Cardiac muscle cell (in vitro differentiated cells and primary cell): ENCODE results near the gene CCDC188. TPM values are rescaled to one million over a fixed set of nuclear protein-coding genes. Genes with fewer than 3 reads are reported as not detected.

Source experiments
- DNase-seq, 2 donors: peaks; one replicate each; pipeline versions ENCODE4 v3.0.0 to v3.0.0-alpha.2; 2010 to 2017; ENCODE audit warnings: low read depth in 1 of 2, low spot score in 1 of 2
- H3K27ac ChIP-seq: fragments of 200-600 bp; sonication (generic); 2 replicates; pipeline ENCODE4 v1.5.1; 2016
- H3K27me3 ChIP-seq: fragments of 200-600 bp; sonication (generic); 2 replicates; pipeline ENCODE4 v1.6.0; 2016; ENCODE audit warnings: control low read depth
- H3K36me3 ChIP-seq: fragments of 200-600 bp; sonication (generic); 2 replicates; pipeline ENCODE4 v1.5.1; 2016; ENCODE audit warnings: control low read depth
- H3K4me1 ChIP-seq: fragments of 200-600 bp; sonication (generic); 2 replicates; pipeline ENCODE4 v1.8.1; 2017; ENCODE audit warnings: low read depth, mild to moderate bottlenecking, mixed run types
- H3K4me3 ChIP-seq: fragments of 200-600 bp; sonication (generic); 2 replicates; pipeline ENCODE4 v1.5.1; 2016; ENCODE audit warnings: mild to moderate bottlenecking
- H3K9me3 ChIP-seq: fragments of 200-600 bp; sonication (generic); 2 replicates; pipeline ENCODE4 v1.5.1; 2017; ENCODE audit warnings: low read depth, mild to moderate bottlenecking, control low read depth
- polyA plus RNA-seq: library from polyadenylated mRNA; unstranded; fragments of >200 nt; fragmentation: Nextera tagmentation; extraction: Ambion mirVana; gene quantifications from 2 replicates; pipeline ENCODE4 v1.2.1, GENCODE V29; 2016
- total RNA-seq: library from RNA; depleted of rRNA; stranded (reverse); fragments of >200 nt; gene quantifications from 2 replicates; pipeline ENCODE4 v1.2.3, GENCODE V29; 2016
- TF ChIP-seq, protein P1 (sequence below): IDR thresholded peaks from 2 replicates; pipeline ENCODE4 v1.5.1; 2012; ENCODE audit warnings: low read depth, mild to moderate bottlenecking, low read length

CCDC188 gene
- total and polyA plus RNA-seq, 2 experiments from 2014 or later = not detected

DNA sequence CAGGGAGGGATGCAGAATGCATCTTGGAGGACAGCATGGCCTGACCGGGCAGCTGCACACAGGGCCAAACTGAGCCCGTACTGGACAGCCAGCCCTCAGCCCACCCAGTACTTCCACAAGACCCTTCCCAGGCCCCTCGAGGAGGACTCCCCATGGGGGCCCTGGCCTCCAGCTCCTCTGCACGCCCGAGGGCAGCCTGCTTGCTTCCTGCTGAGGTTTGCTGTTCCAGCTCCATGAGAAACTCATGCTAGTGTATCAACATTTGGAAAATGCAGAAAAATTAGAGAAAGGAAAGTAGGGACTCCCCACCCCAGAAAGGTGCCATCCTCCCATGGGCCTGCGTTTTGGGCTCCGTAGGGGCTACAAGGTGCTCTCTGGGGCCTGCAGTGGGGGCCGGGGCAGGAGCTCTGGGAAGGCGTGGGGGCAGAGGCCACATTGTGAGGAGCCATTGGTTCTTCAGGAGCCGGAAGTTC, 21.3 kb upstream of the CCDC188 start:
- H3K4me3 ChIP-seq = no peak overlapping the region
- H3K27ac ChIP-seq = no peak overlapping the region
- TF ChIP-seq, protein P1, sequence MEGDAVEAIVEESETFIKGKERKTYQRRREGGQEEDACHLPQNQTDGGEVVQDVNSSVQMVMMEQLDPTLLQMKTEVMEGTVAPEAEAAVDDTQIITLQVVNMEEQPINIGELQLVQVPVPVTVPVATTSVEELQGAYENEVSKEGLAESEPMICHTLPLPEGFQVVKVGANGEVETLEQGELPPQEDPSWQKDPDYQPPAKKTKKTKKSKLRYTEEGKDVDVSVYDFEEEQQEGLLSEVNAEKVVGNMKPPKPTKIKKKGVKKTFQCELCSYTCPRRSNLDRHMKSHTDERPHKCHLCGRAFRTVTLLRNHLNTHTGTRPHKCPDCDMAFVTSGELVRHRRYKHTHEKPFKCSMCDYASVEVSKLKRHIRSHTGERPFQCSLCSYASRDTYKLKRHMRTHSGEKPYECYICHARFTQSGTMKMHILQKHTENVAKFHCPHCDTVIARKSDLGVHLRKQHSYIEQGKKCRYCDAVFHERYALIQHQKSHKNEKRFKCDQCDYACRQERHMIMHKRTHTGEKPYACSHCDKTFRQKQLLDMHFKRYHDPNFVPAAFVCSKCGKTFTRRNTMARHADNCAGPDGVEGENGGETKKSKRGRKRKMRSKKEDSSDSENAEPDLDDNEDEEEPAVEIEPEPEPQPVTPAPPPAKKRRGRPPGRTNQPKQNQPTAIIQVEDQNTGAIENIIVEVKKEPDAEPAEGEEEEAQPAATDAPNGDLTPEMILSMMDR = no peak
- no peaks in the 10 kb centered on the region for H3K36me3 ChIP-seq
- no peaks in the 10 kb centered on the region for H3K4me1 ChIP-seq
- no peaks in the 10 kb centered on the region for H3K9me3 ChIP-seq
- no peaks in the 10 kb centered on the region for H3K27me3 ChIP-seq
- DNase-seq = no peak

DNA sequence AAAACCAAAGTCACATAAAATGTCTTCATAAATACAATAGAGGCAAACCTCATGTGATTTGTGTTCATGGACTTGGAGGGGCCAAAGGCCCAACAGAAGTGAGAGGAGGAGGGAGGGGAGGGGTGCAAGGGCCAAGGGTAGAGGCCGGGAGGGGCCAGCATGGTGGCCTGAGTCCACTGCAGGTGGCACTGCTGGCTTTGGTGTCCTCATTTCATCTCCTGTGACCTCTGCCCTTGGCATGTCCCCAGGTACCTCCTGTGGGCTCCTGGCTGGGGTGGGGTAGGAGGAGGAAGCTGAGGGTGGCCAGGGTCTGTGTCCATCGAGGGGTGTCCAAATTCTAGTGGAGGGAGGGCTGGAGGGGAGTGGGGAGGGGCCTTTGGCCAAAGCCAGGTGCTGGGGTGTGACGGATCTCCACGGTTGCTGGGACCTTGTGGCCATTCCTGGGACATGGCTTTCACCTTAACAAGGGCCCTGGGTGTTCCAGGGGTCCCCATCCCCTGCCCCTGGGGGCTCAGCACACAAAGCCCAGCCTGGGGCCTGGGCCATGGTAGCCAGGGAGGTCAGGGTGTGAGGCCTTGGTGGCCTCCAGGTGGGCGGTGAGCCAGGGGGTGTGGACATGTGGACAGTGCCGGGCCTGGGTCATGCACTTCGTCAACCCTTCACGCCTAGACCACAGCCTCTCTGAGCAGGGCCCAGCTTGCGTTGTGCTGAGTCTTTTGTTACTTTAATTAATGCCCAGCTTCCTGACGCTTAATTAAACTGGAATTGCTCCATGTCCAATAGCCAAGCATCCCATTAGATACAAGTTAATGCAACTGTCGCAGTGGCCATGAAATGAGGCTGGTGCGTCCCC, 20.7 kb upstream of the CCDC188 start:
- H3K4me3 ChIP-seq = no peak overlapping the region
- no peaks in the 10 kb centered on the region for H3K27me3 ChIP-seq
- H3K9me3 ChIP-seq = no peaks in the 10 kb centered on the region
- H3K36me3 ChIP-seq = no peaks in the 10 kb centered on the region
- no peak for DNase-seq
- no peaks in the 10 kb centered on the region for H3K4me1 ChIP-seq
- TF ChIP-seq, protein P1 = no peak
- no peak overlapping the region for H3K27ac ChIP-seq

DNA sequence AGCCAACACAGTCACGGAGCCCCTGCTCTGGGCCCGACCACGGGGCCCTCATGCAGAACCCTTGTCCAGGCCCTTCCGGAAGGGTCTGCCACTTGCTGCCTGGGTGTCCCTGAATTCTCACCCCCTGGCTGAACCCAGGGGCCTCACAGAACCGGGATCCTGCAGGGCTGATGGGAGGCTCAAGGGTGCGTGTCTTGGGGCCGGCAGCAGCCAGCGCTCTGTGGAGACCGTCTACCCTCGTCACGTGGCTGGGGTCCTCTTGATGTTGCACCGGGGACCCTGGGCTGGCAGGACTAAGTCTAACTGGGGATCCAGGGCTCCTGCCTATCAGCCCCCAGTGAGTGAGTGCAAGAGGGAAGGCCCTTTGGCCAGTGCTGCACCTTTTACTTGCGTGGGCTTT, 19.3 kb upstream of the CCDC188 start:
- TF ChIP-seq, protein P1 = no peak
- Histone ChIP-seq H3K27me3 (no peaks in the 10 kb centered on the region), H3K4me1 (no peaks in the 10 kb centered on the region), H3K9me3 (no peaks in the 10 kb centered on the region), H3K36me3 (no peaks in the 10 kb centered on the region), H3K4me3 (no peak overlapping the region), H3K27ac (no peak overlapping the region)
- no peak for DNase-seq

DNA sequence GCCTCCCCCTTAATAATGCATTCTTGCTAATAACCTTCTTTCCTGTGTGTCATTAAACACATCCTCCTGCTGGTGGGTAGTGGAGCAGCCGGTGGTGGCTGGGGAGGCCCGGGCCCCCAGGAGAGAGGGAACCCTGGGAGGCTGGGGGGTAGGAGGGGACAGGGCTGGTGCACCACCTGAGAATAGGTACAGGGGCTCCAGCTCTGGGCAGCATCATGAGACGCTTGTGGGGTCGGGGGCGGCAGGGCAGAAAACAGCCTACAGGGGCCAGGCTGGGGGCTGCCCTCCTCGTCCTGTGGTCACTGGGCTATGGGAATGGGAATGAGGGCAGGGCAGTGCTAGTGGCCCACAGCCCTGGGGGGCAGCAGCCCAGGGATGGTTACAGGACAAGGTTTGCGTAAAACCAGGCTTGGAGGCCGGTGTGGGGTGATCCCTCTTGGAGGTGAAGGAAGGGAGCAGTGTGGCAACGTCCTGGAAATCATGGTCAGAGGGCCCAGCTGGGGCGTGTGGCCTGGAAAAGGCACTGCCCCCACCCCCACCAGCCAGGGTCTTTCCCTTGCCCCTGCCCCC, 18.5 kb upstream of the CCDC188 start:
- Histone ChIP-seq H3K4me3 (no peak overlapping the region), H3K4me1 (no peaks in the 10 kb centered on the region), H3K27ac (no peak overlapping the region), H3K27me3 (no peaks in the 10 kb centered on the region), H3K9me3 (no peaks in the 10 kb centered on the region), H3K36me3 (no peaks in the 10 kb centered on the region)
- DNase-seq = no peak
- TF ChIP-seq, protein P1 = no peak

DNA sequence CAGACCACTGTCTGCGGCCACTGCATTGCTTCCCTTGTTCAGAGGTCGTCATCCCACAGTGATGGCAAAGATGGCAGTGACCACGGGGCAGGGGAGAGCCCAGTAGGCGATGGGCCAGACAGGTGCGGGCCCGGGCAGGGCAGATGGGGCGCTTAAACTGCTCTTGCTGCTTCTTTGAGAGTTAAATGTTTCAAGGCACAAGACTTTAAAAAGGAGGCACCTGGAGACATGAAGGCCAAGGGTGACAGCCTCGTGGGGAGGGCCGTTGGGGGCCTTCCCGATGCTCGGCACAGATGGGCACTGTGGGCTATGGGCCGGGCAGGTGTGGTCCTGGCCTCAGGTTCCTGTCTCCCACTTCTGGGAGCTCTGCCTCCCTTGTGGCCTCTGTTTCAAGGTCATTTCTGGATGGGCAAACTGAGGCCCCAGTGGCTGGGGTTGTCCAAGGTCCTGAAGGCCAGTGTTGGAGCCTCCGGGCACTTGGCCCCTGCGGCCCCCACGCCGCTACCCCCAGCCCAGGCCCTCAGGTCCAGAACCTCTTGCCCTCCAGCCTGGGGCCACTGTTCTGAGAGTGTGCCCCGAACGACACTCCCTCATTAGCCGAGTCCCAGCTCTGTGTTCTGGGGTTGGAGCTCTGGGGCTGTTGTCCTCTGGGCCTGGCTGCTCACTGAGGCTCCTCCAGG, 16.9 kb upstream of the CCDC188 start:
- H3K9me3 ChIP-seq = no peaks in the 10 kb centered on the region
- TF ChIP-seq, protein P1 = no peak
- H3K27ac ChIP-seq = no peak overlapping the region
- no peak overlapping the region for H3K4me3 ChIP-seq
- H3K36me3 ChIP-seq = no peaks in the 10 kb centered on the region
- H3K27me3 ChIP-seq = no peaks in the 10 kb centered on the region
- DNase-seq = no peak
- H3K4me1 ChIP-seq = no peaks in the 10 kb centered on the region
